ENCODE measurements around the gene GTF2H3. TPM values are rescaled to one million over a fixed set of nuclear protein-coding genes. Genes with fewer than 3 reads are reported as not detected.

GTF2H3 gene
- total RNA-seq, 1 experiment from 2014 or later, result 13.1 TPM

GRCh38 chr12:123707466-123707865 is 73.8 kb downstream of the GTF2H3 start:
- DNase-seq (ENCODE audit: low spot score), result no peak

Small RNA genes lying within 50 kb of the gene (small RNA-seq; reads per million reads assigned to genes)
- 2.7 reads per million, percentile 72 among the genes with 10 or more reads in this experiment for gene SNORA9B

Other genes starting within 250 kb of the GTF2H3 start
- gene KMT5A, start 249.7 kb upstream of the GTF2H3 start, total RNA-seq (2014; rRNA removed; shearing (Covaris generic)), result 47.6 and 62.4 TPM in 2 replicates
- gene RILPL2, start 197.1 kb upstream of the GTF2H3 start, total RNA-seq (2014; rRNA removed; shearing (Covaris generic)), result 2.0 and 2.9 TPM in 2 replicates
- gene SNRNP35, start 175.7 kb upstream of the GTF2H3 start, total RNA-seq (2014; rRNA removed; shearing (Covaris generic)), result 18.3 and 29.1 TPM in 2 replicates
- gene RILPL1, start 100.1 kb upstream of the GTF2H3 start, total RNA-seq (2014; rRNA removed; shearing (Covaris generic)), result 1.7 and 2.4 TPM in 2 replicates
- 255 and 282 TPM in 2 replicates for gene TMED2, start 49.3 kb upstream of the GTF2H3 start, total RNA-seq (2014; rRNA removed; shearing (Covaris generic))
- gene DDX55, start 31.7 kb upstream of the GTF2H3 start, total RNA-seq (2014; rRNA removed; shearing (Covaris generic)), result 33.6 and 43.0 TPM in 2 replicates
- gene EIF2B1, start 143 bp upstream of the GTF2H3 start, total RNA-seq (2014; rRNA removed; shearing (Covaris generic)), result 54.2 and 56.5 TPM in 2 replicates
- 6.1 and 6.6 TPM in 2 replicates for gene TCTN2, start 37.3 kb downstream of the GTF2H3 start, total RNA-seq (2014; rRNA removed; shearing (Covaris generic))
- gene ATP6V0A2, start 78.5 kb downstream of the GTF2H3 start, total RNA-seq (2014; rRNA removed; shearing (Covaris generic)), result 28.6 and 34.8 TPM in 2 replicates
- gene DNAH10, start 128.5 kb downstream of the GTF2H3 start, total RNA-seq (2014; rRNA removed; shearing (Covaris generic)), result under 0.01 TPM in 1 of 2 replicates, not detected in the other